Measurements from ENCODE around the gene SPRY4.

Gene SPRY4

DNA sequence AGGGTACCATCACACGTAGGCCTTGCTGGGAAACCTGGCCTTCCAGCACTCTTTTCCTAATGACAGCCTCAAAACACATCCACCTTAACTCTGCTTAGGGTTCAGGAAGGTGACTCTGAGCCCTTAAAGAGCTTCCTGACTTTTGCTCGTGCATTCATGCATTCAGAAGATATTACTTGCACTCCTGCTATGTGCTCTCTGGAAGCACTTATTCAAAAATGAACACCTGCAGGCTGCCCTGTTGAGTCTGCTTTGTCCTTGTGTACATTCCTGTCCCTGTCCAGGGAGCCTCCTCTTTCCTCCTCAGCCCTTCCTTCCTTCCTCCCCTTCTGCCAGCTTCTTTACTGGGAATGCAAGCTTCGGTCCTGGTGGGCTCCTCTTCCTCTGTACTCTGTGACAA lies 61.5 kb downstream of the SPRY4 start:
- no peak overlapping the region for H3K4me3 ChIP-seq (ENCODE audit: low read length)
- no peak for DNase-seq (ENCODE audit: low read depth)
- TF ChIP-seq CTCF (IDR thresholded peaks at IDR 0.05; ENCODE audit: insufficient read depth, low read depth, low read length, missing control alignments), result no peak

DNA sequence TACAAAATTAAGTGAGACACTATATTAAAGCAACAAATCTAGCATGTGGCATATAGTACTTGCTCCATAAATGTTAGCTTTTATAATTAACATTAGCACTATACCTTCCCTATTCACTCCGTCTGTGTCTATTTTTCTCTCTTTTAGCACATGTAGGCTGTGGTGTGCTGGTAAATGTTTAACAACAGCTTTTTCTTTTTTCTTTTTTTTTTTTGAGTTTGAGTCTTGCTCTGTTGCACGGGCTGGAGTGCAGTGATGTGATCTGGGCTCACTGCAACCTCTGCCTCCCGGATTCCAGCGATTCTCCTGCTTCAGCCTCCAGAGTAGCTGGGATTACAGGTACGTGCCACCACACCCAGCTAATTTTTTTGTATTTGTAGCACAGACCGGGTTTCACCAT lies 62.1 kb downstream of the SPRY4 start:
- no peak overlapping the region for H3K4me3 ChIP-seq (ENCODE audit: low read length)
- TF ChIP-seq CTCF (IDR thresholded peaks at IDR 0.05; ENCODE audit: insufficient read depth, low read depth, low read length, missing control alignments), result no peak
- no peak for DNase-seq (ENCODE audit: low read depth)

All from epithelial cell of esophagus (primary cell).